ENCODE results near the gene KIAA0930.

KIAA0930 gene

DNA sequence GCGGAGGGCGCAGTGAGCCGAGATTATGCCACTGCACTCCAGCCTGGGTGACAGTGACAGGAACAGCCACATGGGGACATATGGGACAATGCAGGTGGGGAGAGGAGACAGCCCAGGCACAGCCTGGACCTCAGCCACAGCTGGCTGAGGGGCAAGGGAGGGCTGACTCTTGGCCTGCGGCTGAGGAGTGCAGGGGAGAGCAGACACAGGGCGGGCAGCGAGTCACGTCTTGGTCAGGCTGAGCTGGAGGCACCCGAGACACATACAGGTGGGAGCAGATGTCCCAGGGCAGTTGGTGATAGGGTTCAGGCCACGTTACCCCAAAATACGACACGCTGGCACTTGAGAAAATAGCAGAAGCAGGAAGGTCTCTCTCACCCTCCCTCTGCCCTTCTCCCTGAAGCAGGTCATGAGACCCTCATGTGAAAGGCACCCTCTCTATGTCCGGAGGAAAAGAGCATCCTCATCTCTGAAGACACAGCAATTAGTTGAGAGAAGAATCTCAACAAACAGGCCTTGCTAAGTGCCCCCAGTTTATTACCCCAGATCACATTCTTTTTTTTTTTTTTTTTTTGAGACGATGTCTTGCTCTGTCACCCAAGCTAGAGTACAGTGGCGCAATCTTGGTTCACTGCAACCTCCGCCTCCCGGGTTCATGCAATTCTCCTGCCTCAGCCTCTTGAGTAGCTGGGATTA lies 10.5 kb downstream of the KIAA0930 start:
- DNase-seq (ENCODE audit: low spot score) = no peak
- in situ Hi-C loops (cut with MboI; ENCODE audit: low sequenced_read_pairs, unreplicated experiment) = no loop called here

DNA sequence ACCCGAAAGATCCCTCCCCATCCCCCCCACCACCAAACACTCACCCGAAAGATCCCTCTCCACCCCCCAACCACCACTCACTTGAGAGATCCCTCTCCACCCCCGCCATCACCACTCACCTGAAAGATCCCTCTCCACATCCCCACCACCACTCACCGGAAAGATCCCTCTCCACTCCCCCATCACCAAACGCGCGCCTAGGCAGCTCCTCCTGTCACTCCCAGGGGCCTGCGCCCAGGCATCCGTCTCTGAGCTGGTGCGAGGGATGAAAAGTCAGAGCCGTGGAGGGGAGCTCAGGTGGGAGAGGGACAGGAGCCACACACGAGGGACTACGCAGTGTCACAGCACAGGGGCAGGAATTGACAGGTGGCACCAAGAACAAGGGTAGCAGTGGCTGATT lies 11.5 kb downstream of the KIAA0930 start:
- no peak for DNase-seq (ENCODE audit: low spot score)
- in situ Hi-C loops (cut with MboI; ENCODE audit: low sequenced_read_pairs, unreplicated experiment) = no loop called here
- TF ChIP-seq, protein P1, sequence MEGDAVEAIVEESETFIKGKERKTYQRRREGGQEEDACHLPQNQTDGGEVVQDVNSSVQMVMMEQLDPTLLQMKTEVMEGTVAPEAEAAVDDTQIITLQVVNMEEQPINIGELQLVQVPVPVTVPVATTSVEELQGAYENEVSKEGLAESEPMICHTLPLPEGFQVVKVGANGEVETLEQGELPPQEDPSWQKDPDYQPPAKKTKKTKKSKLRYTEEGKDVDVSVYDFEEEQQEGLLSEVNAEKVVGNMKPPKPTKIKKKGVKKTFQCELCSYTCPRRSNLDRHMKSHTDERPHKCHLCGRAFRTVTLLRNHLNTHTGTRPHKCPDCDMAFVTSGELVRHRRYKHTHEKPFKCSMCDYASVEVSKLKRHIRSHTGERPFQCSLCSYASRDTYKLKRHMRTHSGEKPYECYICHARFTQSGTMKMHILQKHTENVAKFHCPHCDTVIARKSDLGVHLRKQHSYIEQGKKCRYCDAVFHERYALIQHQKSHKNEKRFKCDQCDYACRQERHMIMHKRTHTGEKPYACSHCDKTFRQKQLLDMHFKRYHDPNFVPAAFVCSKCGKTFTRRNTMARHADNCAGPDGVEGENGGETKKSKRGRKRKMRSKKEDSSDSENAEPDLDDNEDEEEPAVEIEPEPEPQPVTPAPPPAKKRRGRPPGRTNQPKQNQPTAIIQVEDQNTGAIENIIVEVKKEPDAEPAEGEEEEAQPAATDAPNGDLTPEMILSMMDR (IDR thresholded peaks at IDR 0.05; ENCODE audit: borderline replicate concordance, control extremely low read depth, extremely low read depth, insufficient read depth, missing control alignments) = no peak

More for the DNA sequence above, 10.5 kb downstream of the KIAA0930 start:
- TF ChIP-seq, protein P1 (IDR thresholded peaks at IDR 0.05; ENCODE audit: borderline replicate concordance, control extremely low read depth, extremely low read depth, insufficient read depth, missing control alignments) = no peak

DNA sequence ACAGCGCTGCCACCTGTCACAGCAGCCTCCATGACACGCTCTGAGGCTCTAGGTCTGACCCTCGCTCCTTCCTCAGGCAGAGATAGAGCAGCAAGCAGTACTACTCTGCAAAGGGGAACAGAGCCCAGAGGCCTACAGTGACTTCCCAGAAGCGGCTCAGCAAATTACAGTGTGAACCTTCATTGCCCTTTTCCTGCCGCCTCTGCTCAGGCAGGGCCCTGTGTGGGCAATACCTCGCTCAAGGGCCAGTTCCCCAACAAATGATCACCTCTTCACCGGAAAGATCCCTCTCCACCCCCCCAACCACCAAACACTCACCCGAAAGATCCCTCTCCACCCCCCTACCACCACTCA lies 12.3 kb downstream of the KIAA0930 start:
- TF ChIP-seq, protein P1 (IDR thresholded peaks at IDR 0.05; ENCODE audit: borderline replicate concordance, control extremely low read depth, extremely low read depth, insufficient read depth, missing control alignments) = no peak
- no peak for DNase-seq (ENCODE audit: low spot score)
- in situ Hi-C loops (cut with MboI; ENCODE audit: low sequenced_read_pairs, unreplicated experiment) = no loop called here

DNA sequence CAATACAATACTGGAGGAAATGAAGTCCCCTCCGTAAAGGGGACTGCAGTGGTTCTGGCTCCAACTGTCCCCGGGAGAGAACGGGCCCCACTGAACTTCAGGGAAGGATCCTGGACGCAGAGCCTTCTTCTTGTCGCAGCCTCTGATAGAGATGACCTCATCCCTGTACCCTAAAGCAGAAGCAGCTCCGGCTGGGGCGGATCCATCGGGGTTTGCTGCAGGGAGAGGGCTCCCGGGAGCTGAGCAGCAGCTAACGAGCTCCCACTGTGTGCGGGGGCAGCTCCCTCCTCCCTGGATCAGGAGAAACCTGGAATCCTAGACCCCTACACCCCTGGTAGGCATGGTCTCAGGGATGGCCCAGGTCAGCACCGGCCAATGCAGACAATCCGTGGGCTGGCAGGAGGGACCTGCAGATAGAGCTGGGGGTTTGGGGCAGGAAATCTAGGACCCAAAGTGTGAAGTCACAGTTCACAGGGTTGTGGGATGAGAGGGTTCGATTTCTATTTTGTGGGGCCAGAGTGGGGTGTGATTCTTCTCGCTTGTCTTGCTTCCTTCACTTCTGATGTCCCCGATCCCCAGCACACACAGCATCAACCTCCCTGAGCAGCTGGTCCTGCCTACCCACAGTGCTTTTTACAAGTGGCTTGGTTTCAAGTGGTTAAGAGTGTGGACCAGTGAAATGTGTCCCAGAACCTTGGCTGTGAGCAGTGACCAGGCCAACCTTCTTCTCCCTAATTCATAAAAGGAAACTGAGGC lies 12.9 kb downstream of the KIAA0930 start:
- no peak for DNase-seq (ENCODE audit: low spot score)
- in situ Hi-C loops (cut with MboI; ENCODE audit: low sequenced_read_pairs, unreplicated experiment) = no loop called here
- TF ChIP-seq, protein P1 (IDR thresholded peaks at IDR 0.05; ENCODE audit: borderline replicate concordance, control extremely low read depth, extremely low read depth, insufficient read depth, missing control alignments) = no peak

DNA sequence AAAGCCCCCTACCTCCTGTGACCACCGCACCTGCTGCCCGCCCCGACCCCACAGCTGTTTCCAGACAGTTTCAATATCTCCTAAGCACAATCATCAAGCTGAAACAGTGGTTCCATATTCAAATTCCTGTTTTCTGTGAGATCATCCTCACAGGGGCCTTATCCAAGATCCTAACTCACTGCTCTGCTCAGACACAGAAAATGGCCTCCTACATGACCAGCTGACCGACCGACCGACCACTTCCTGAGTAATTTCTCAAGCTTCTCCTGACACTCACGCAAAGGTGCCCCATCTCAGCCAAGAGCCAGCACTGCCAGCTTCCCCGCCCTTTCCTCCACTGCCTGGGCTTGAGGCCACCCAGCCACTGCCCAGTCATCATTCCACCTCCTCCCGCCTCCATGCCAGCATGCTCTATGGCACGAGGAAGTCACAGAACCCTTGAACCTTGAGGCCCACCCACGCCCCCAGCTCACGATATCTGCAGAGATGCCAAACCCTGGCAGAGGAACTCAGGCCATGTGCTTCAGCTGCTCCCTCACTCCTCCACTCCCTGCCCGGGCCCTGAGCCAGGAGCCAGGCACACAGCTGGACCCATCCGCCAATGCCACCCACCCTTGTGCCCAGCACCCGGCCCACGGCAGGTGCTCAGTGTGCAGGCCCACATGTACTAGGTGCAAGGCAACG lies 14.0 kb downstream of the KIAA0930 start:
- DNase-seq (ENCODE audit: low spot score) = no peak
- in situ Hi-C loops (cut with MboI; ENCODE audit: low sequenced_read_pairs, unreplicated experiment) = no loop called here
- TF ChIP-seq, protein P1 (IDR thresholded peaks at IDR 0.05; ENCODE audit: borderline replicate concordance, control extremely low read depth, extremely low read depth, insufficient read depth, missing control alignments) = no peak

DNA sequence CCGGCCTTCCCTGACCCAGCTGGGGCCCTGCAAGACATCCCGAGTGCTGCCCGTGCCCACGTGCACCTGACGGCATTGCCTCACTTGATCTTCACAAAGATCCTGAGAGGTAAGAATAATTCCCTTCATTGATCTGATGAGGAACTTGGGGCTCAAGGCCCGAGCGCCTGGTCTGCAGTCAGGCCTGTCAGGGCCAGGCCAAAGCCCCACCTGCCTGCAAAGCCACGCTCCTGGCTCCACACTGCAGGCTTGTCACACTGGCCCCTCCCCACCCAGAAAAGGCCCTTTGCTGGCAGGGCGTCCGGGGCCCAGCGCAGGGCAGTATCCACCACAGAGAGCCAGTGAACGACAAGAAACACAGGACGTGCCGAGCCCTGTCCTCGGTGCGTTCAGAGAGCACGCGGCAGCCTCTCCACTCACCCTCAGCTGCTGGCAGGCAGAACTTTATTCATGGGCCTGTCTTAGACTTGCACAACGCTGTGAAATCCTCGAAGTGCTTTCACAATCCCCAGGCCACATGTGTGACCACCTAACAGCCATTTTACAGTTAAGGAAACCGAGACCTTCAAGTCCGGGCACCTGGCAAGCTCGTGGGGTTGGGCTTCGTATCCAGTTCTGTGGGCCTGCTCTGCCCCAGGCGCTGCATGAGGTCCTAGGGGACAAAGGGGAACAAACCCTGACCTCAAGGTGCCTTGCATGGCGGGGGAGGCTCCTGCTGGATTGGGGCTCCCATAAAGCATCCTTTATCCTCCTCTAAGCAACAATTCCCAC lies 14.8 kb downstream of the KIAA0930 start:
- TF ChIP-seq, protein P1 (IDR thresholded peaks at IDR 0.05; ENCODE audit: borderline replicate concordance, control extremely low read depth, extremely low read depth, insufficient read depth, missing control alignments) = no peak
- no peak for DNase-seq (ENCODE audit: low spot score)
- in situ Hi-C loops (cut with MboI; ENCODE audit: low sequenced_read_pairs, unreplicated experiment) = no loop called here
